HG02973 (cell line): Measurements from ENCODE around the gene MECP2.

Experiments used
- ATAC-seq: cut with Tn5 transposase; IDR thresholded peaks from one replicate; pipeline ENCODE4 v1.9.1; 2021; ENCODE audit warnings: moderate library complexity; ENCODE audit not compliant: unreplicated experiment

The MECP2 gene

DNA sequence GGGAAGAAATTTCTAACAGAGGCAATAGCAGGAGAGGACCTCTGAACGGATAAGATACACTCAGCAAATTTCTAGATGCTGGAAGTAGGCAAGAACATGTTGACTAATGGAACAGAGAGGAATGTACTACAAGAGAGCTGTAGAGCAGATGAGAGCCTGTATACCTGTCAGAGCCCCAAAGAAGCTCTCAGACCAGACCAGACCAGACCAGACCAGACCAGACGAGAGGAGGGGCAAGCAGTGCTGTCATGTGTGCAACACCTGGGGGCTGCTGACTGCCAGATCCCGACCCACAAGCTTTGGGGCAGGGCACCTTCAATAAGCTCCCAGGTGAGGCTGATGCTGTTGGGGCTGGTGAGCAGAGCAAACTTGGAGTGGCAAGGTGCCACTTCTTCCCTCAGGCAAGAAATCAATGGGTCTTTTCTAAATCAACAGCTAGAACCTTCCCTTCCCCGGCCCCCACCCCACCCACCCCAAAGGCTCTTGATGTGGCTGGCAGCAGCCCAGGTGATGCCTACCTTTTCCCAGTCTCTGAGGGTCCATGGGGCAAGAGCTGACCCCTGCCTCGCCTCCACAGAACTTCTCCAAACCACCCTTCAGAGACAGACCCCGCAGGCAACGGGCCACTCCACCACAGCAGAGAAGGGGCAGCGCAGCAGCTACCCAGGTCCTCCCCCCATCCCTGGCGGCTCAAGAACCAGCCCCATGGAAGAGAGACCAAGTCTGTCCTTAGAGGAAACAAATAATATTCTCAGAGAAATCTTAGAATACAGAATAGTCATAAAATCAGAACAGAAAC lies 32.7 kb downstream of the MECP2 start:
- ATAC-seq = no peak

DNA sequence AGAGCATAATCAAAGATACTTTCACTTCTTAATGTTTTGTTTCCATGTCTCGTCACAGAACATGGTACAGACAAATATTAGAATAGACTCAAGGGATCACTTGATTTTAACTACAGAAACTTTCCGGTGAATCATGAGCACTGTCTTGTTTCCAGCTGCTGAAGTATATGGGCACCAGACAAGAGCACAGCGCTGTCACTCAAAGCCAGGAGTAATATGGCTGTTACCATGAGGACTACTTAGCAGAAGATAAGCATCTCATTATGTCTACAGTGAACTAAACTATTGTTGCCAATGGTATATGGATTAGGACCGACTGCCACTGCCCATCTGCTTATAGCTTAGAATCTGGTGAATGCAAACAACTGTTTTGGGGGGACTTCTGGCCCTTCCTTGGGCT lies 34.3 kb downstream of the MECP2 start:
- no peak for ATAC-seq

DNA sequence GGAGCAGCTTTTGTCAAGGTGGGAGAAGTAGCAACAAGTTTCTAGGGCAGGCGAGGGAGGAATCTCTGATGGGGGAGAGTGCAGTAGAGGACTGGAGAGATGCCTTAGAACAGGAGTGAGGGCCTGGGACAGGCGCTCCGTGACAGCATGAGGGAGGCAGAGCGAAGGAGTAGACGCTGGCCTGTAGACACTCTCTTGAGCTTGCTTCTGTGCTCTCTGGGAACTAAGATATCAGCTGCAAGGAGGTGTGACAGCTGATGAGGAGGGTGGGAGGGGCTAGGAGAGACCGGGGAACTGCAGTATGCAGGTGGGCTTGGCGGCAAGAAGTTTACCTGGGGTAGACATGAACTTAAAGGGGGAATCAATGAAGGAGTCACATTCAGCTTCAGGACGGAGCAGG lies 35.7 kb downstream of the MECP2 start:
- no peak for ATAC-seq

DNA sequence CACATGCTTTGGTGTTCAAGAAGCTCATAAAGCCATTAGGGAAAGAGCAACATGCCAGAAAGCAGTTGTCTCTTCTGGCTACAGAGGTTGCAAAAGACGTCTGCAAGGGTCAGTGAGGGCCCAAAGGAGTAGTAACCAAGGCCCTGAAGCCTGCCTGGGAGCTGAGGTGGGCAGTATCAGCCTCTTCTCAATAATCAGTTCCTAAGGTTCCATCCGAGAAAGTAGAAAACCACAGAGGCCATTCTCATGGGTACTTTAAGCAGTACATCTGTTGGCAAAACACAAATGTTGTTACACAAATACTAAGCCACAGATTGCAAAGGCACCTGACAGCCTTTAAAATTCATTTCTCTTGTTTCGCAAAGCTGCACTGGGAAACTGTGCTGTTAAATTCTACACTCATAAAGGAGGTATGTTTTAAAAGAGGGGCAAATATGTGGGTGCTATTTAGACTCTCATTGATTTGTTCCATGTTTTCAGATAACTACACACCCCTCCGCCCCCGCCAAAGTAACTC lies 37.7 kb downstream of the MECP2 start:
- ATAC-seq = no peak

DNA sequence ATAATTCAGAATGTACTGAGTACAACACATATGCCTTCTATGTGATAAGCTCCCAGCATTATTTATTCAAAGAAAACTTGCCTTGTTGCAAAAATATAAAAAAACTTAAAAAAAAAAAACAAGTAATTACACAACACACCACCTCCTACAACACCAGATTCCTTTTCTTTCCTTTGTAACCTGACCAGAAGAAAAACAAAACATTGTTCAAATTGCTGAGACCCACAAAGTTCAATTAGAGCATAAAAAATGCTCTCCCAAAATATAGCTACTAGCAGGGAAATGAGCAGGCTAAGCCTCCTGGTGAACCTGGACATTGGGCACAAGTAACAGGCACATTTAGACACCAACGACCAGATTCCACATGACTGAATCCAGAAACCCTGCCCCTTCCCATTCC lies 38.3 kb downstream of the MECP2 start:
- no peak for ATAC-seq

DNA sequence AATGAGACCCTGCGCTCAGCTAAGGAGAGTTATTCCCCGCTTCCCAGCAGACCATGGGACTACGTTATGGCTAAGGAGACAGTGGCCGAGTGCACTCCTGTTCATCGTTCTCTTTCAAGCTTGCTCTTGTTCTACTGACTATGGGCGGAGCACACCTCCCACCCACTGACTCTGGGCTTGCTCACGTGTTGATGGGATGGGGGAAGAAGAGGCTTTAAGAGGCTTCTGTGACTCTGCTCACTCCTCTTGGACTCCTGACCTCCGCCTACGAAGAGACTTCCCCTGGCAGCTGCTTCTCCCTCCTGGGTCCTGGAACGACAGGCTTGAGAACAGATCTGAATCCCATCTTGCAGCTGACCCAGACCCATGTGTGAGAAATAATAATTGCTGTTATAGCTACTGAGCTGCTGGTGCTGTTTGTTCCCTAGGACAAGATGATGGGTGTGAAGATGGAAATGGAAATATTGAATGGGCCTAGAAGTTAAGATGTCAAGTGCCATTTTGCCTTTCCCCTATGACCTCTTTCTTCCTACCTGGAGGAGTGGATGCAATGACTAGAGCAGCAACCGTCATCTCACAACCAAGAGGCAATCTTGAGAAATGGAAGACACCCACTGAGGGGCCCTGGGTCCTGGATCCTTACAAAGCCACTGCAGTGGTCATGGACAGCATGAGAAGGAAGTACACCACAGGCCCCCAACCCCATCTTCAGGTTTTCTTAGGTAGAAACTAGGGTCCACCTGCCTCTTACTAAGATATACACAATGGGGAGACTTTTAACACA lies 39.1 kb downstream of the MECP2 start:
- ATAC-seq = no peak

DNA sequence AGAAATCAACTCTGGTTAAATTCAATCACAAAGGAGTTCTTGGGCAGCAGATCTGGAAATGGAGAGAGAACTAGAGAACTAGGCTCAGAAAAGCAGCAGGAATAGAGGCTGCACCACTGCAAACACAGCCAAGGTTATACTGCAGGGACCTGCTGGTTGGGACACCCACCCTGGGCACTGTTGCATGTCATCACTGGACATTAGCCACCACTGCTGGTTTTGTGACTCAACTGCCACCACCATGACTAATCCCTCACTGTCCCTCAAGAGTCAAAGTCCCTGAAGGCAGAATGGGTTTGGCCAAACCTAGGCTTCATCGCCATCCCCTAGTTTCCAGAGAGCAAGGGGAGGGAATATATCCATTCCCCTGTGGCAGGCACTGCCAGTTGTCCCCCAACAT lies 39.7 kb downstream of the MECP2 start:
- no peak for ATAC-seq

DNA sequence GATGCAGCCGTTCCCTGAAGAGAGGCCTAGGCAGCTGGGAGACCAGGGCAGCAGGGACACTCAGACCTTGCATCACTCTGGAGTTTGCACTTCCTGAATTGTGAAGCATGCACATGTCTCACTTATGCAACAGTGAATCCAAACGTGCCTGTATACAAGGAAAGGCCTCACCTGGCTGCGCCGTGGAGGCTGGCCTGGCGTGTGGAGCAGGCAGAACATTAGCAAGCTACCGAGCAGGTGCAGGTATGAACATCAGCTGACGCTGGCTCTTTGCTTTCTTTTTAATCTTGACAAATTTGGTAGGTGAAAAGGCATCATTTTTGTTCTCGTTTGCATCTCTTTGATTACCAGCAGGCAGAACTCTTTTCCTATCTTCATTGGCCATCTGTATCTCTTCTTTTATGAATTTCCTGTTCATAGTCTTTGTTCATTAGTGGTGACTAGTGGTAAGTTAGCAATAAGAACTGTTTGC lies 40.7 kb downstream of the MECP2 start:
- no peak for ATAC-seq

DNA sequence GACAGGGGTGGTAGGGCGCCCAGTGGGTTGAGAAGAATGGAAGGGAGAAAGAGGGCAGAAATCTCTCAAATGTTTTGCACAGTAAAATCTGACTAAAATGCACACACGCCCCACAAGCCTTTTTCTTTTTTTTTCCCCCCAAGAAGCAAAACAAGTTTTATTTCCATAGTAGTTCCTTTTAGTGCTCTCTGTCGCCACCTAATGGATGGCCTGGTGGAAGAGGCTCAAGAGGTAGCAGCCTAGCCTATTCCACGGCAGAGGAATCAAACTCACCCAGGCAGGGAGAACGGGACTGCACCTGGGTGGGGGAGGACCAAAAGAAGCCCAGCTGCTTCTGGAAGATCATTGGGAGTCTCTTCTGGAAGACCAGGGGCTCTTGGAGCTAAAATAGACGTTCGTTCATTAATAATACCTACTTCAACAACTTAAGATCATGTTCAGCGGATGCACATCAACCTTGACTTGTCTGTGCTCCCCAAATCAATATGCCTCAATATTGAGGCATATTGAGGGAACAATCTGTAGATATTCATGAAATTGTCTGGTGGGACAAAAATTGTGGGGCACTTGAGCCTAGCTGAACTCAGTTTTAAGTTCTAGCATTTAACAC lies 46.2 kb downstream of the MECP2 start:
- ATAC-seq = no peak

DNA sequence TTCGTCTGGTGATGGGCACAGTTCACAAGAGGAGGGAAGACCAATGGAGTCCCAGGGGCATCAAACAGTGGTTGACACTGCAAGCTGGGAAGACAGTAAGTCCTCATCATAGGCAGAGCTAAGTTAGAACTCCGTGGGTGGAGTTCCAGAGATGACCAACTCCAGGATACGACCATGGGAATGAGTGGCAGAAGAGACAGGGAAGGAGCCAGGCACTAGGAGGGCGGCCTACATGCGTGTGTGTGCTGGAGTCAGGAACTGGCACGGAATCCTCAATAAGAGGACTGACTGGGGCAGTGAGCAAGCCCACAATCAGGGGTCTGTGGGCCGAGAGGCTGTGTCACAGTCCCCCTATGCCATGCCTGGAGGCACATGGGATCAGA lies 47.4 kb downstream of the MECP2 start:
- ATAC-seq = no peak

DNA sequence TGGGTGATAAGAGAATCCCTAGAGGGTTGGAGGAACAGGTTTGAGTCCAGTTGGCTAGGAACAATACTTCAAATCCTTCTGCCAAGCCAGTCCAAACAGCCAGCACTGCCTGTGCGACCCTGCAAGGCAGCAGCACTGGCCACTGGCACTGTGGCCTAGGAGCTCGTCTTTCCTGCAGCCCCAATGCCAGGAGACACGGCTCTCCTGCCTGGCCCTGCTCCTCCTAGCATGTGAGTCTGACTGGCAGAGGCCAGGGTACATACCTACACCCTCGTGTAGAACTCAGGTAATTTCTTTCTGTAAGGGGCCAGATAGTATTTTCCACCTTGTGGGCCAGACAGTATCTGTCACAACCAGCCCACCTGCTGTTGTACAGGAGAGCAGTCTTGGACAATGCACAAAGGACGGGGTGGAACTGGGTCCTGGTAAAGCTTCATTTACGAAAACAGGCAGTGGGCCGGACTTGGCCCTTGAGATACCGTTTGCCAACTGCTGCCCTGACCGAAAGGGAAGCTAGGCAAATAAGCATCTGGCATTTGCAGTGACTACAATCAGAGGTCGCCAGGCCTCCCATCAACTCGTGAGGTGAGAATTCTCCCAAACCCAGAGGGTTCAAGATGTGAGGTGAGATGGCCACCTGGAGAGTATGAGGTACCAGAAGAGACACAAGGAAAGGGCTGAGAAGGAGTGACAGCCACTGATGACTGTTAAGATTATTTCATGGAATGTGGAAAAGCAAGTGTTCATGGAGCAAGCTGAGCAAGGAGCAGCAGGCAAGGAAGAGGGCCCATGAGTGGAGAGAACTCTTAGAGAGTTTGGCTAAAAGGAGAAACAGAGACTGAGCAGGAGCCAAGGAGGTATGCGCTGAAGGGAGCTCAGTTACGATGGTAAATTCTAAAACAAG lies 48.1 kb downstream of the MECP2 start:
- ATAC-seq = no peak

DNA sequence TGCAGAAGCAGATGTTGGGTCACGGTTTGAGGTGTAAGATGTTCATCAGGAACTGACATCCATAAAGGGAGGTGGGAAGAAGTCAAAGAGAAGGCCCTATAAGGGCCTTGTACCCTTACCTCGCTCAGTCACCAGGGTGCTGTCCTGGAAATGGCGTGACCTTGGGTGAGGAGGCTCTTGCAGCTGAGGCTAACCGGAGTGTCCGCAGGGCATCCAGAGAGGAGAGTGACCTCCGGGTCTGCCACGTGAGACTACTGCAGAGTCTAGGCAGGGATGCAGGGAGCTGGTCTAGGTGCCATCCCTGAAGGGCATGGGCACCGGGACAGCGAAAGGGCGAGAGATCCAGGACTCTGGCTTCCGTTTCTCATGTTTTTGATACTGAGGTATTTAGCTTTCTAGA lies 49.1 kb downstream of the MECP2 start:
- no peak for ATAC-seq

DNA sequence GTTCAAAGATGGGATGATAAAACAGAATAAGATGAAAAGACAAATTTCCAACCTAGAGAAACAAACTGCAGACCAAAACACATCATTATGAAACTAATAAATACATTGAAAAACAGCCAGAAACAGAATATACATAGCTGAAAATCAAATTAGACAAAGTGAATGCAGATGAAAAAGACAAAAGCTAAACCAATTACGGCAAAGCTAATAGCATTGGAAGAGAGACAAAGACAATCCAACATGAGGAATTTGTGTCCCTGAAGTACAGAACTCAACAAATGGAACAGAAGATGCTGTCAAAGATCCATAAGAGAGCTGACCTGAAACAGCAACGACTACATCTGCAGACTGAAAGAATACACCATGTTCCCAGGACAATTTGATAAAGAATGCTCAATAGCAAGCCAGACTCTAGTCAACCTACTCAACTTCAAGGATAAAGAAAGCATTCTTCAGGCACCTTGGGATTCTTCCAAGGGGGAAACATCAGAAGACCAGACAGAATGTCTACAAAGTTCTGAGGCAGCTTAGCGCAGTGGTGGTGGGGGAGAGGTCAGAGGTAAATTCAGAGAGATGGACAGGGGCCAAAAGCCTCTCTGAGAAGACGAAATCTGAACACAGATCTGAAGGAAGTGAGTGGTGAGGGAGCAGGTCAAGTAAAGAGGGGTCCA lies 50.4 kb downstream of the MECP2 start:
- no peak for ATAC-seq

DNA sequence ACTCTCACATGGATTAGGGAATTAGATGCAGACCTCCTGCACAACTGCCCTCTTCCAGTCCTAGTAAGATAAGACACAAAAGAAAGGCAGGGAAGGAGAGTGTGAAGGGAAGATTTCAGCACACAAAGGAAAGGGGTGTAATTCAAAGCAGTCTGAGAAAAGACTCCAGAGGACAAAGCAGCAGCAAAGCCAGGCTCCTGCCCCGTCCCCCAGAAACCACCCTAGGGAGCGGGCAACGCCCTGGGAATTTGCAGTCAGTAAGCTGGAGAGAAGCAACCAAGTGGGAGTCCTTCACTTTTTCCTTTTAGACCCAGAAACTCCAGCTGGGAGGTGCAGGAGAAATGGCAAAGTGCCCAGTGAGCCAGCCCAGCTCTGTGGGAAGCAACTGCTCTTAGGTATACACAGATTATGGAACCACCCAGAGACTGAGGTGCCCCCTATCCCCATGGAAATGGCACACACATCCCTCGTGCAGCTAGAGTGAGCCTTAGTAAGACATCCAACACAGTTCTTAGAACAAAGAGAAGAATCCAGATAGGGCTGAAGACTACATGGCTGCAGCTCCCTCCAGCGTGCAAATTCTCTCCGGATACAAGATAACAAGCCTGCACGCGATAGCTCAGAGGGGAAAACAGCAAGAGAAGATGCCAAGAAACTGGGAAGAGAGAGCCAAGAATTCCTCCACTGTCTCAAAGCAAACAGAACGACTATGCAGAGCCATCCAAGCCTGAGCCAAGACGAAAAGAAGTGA lies 51.3 kb downstream of the MECP2 start:
- ATAC-seq = no peak

DNA sequence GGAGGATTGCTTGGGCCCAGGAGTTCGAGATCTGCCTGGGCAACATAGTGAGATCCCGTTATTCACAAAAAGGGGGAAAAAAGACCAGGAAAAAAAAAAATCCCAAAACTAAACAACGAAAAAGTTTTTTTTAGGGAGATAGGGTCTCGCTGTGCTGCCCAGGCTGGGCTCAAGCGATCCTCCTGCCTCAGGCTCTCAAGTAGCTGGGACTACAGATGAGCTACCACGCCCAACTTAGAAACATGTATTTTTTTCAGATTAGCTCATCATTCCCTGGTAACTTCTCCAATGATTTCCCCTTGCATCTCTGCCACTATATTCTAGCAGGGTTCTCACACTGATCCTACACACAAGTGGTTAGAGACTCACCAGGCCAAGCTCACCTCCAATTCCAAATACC lies 53.4 kb downstream of the MECP2 start:
- ATAC-seq = no peak

DNA sequence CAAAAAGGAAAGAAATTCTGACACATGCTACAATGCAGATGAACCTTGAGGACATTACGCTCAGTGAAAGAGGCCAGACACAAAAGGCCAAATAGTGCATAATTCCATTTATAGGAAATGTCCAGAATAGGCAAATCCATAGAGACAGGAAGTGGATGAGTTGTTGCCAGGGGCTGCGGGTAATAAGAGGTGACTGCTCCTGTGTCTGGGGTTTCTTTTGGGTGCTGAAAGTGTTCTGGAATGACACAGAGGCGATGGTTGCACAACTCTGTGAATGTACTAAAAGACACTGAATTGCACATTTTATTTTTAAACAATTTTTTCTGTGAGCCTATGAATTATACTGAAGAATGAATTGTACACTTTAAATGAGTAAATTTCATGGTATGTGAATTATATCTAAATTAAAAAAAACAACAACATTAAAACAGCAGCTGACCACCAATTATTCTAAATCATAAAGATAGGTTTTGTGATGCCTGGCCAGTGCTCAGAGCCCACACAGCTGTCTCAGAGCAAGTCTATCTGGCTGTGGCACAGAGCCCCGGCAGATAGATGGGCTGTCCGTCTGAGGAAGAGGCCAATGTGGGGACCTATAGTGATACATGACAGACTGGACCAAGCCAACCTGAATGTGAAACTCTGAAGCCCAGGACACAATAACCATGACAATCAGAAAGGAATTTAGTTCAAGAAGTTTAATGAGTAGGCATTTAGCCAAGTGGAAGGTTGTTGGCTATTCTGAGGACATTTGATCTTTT lies 54.3 kb downstream of the MECP2 start:
- ATAC-seq = no peak

DNA sequence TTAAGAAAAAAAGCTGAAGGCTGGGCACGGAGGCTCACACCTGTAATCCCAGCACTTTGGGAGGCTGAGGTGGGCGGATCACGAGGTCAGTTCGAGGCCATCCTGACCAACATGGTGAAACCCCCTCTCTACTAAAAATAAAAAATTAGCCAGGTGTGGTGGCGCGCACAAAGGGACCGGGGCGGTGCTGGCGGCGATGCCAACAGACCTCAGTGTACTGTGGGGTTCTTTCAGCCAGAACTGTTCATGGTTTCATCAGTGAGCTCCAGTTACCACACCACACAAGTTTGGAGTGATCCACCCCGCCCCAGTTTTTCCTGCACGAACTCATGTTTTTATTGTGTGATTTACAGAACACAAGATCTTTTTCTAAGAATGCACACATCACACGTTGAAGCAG lies 56.7 kb downstream of the MECP2 start:
- no peak for ATAC-seq

DNA sequence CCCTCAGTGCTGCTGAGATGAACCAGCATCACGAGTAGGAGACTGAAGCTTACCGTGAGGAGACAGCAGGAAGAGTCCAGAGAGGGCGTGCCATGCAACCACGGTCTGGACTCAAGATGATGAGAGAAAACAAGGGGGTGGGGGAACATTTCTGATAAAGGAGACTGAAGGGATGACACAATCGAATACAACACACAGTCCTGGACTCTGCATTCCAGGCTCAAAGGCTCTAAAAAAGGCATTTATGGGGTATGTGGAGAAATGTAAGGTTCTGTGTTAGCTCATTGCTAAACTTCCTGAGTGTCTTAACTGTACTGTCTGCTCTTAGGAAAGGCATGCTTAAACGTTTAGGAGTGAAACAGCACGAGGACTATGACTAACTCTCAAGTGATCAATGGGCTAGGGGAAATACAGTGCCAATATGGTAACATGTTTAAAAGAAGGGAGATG lies 57.2 kb downstream of the MECP2 start:
- ATAC-seq = no peak

DNA sequence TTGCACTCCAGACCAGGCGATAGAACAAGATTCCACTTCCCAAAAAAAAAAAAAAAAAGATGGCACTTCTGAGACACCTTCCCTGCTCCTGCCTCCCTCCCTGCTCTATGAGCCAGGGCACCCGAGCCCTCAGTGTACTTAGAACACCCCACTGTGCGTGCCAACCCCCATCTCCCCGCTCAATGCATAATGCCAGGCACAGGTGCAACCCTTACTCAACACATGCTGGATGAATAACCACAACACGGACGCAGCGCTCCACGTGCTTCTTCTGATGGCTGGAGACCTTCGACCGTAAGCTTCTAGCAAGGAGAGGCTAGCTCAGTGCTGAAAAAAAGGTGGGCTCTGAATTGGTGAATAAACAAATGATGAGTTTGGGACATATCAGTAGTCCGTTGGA lies 57.9 kb downstream of the MECP2 start:
- ATAC-seq = no peak
